Ovary (tissue), 3 donors: Measurements from ENCODE around the gene CNNM4.

Source experiments
- CTCF ChIP-seq, 3 donors: fragments of 450-650 bp in 2 of 3; fragments of 200-600 bp in 1 of 3; IDR thresholded peaks; one replicate each; pipeline versions ENCODE4 v1.5.1 to v1.8.0; 2016 to 2022; ENCODE audit warnings: antibody characterized with exemption in 3 of 3, mild to moderate bottlenecking in 1 of 3
- EP300 ChIP-seq: sonication (generic); formaldehyde crosslinking; IDR thresholded peaks from one replicate; pipeline ENCODE4 v1.6.1; 2017; ENCODE audit warnings: antibody characterized with exemption
- POLR2A ChIP-seq: fragments of 450-650 bp; IDR thresholded peaks from one replicate; pipeline ENCODE4 v1.6.1; 2017; ENCODE audit warnings: antibody characterized with exemption, mild to moderate bottlenecking, moderate library complexity
- donor health status: DM: no; HTN: no; CAD: no.

GRCh38 chr2:96771796-96772618 lies 11.3 kb downstream of the CNNM4 start:
- no peak for TF ChIP-seq CTCF (IDR thresholded peaks at IDR 0.05)
- no peak for TF ChIP-seq POLR2A
- TF ChIP-seq EP300: no peak
